ENCODE data around the gene GTF3C2.

DNA sequence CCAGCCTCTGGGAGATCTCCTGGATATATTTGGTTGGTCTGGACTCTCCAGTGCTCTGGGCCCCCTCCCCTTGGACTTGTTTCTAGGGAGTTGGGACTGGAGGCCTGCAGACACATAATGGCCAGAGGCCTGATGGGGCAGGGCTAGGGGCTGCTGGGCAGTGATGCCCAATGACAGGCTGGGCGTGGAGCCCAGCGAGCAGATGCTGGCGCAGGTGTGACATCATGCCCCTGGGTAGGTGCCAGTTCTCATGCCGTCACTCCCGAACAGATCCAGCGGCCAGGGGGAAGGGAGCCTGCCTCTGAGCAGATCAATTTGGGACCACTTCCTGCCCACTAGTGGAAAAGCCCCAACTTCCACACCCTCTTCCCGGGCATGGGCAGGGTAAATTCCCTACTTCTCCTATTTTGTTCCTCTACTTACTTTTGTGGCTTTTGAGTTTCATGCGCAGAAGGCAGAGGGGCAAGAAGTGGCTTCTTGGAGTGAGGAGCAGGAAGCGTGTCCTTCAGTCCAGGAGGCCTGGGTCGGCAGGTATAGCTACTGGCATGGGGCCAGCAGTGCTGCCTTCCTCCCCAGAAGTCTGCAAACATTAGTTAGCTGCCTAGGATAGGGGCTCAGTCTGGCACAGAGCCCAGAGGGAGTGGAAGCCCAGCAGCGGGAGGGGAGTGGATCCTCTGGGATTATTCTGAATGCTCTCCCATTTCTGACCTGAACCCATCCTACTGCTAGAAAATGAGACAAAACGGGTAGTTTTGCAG is 39.7 kb downstream of the GTF3C2 start:
- TF ChIP-seq, protein P1, sequence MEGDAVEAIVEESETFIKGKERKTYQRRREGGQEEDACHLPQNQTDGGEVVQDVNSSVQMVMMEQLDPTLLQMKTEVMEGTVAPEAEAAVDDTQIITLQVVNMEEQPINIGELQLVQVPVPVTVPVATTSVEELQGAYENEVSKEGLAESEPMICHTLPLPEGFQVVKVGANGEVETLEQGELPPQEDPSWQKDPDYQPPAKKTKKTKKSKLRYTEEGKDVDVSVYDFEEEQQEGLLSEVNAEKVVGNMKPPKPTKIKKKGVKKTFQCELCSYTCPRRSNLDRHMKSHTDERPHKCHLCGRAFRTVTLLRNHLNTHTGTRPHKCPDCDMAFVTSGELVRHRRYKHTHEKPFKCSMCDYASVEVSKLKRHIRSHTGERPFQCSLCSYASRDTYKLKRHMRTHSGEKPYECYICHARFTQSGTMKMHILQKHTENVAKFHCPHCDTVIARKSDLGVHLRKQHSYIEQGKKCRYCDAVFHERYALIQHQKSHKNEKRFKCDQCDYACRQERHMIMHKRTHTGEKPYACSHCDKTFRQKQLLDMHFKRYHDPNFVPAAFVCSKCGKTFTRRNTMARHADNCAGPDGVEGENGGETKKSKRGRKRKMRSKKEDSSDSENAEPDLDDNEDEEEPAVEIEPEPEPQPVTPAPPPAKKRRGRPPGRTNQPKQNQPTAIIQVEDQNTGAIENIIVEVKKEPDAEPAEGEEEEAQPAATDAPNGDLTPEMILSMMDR (conservative IDR thresholded peaks at IDR 0.05; ENCODE audit: low read length): no peak
- no peak for TF ChIP-seq EZH2phosphoT487 (IDR thresholded peaks at IDR 0.05; ENCODE audit: borderline replicate concordance)

Data from Loucy (cell line).